RWPE1 (cell line): ENCODE measurements around the gene NETO2.
"Not testable (repeated sequence)": the region's sequence is repeated elsewhere in the genome, so short reads cannot be mapped to it uniquely, and the experiment has no call there.

Experiments
- CTCF ChIA-PET: fragments of 350-600 bp; sonication (Branson Sonifier 250); formaldehyde crosslinking; extraction: SDS; loops from one replicate; lab custom pipeline; 2021; lab: Yijun Ruan, JAX
- POLR2A ChIA-PET: fragments of 400-600 bp; formaldehyde crosslinking; extraction: SDS; loops from one replicate; lab custom pipeline; 2020; ENCODE audit warnings: antibody characterized with exemption; ENCODE audit not compliant: low non-redundant PET; lab: Yijun Ruan, JAX
- DNase-seq: peaks from one replicate; pipeline ENCODE4 v3.0.0; 2012; ENCODE audit warnings: low spot score
- H3K27ac ChIP-seq: fragments of 450-650 bp; 2 replicates; pipeline ENCODE4 v1.5.1; 2017
- CTCF ChIP-seq: fragments of 450-650 bp; conservative IDR thresholded peaks from 2 replicates; pipeline ENCODE4 v1.5.1; 2017; ENCODE audit warnings: low read depth, mild to moderate bottlenecking

The NETO2 gene

GRCh38 chr16:47142821-47143676 lies 696 bp downstream of the NETO2 start:
- ChIA-PET CTCF (interaction anchor here (0.5 to 2.0 kb wide), 13 partner anchors 12 to 1378 kb away, joined by 3 to 8 read pairs (median 5); partner anchors contain the start of genes ITFG1 and PHKB), POLR2A (no interaction called here)
- DNase-seq, result peak; percentile 67
- TF ChIP-seq CTCF, result peak; percentile 87
- H3K27ac ChIP-seq, result peak overlapping the region; percentile 77

- TF ChIP-seq CTCF, result no peak
- POLR2A ChIA-PET, result no interaction called here
- H3K27ac ChIP-seq, result peak overlapping the region; percentile 77
- CTCF ChIA-PET, result interaction anchor here (0.6 to 2.0 kb wide), 7 partner anchors 20 to 1022 kb away, joined by 3 to 8 read pairs (median 3); partner anchors contain the start of genes ITFG1 and PHKB
- peak; percentile 20 for DNase-seq
Observed at GRCh38 chr16:47142486-47142820, 1.3 kb downstream of the NETO2 start.

GRCh38 chr16:47141773-47142485 lies 1.8 kb downstream of the NETO2 start:
- peak overlapping the region; percentile 44 for H3K27ac ChIP-seq
- CTCF ChIA-PET, result interaction anchor here (0.6 to 2.0 kb wide), 19 partner anchors 9 to 1023 kb away, joined by 3 to 8 read pairs (median 4); partner anchors contain the start of genes ITFG1 and PHKB
- POLR2A ChIA-PET, result no interaction called here
- peak; percentile 95 for TF ChIP-seq CTCF
- peak; percentile 84 for DNase-seq

- no peak overlapping the region for H3K27ac ChIP-seq
- POLR2A ChIA-PET, result no interaction called here
- no peak for TF ChIP-seq CTCF
- CTCF ChIA-PET, result interaction anchor here (0.5 to 1.0 kb wide), 3 partner anchors 167 to 1429 kb away, joined by 3 to 4 read pairs (median 3); no protein-coding TSS in a partner anchor
- DNase-seq, result no peak
Observed at GRCh38 chr16:47140686-47141085, 3.1 kb downstream of the NETO2 start.

GRCh38 chr16:47139561-47140185 lies 4.1 kb downstream of the NETO2 start:
- CTCF ChIA-PET, result interaction anchor here (2.4 kb wide), 1 partner anchor 102 kb away, joined by 8 read pairs; no protein-coding TSS in a partner anchor
- DNase-seq, result peak; percentile 13
- TF ChIP-seq CTCF, result no peak
- no peak overlapping the region for H3K27ac ChIP-seq
- POLR2A ChIA-PET, result no interaction called here

- POLR2A ChIA-PET, result not testable (repeated sequence)
- CTCF ChIA-PET, result interaction anchor here (0.6 to 2.4 kb wide), 2 partner anchors 100 to 288 kb away, joined by 6 to 8 read pairs; no protein-coding TSS in a partner anchor
- peak; percentile 20 for DNase-seq
- peak overlapping the region; percentile 64 for H3K27ac ChIP-seq
Observed at GRCh38 chr16:47137925-47138324, 5.8 kb downstream of the NETO2 start.
